DOHH2 (cell line): ENCODE measurements around the gene RGMA.

ENCODE experiments used
- H3F3A ChIP-seq: fragments of 200-600 bp; sonication (generic), shearing (Covaris generic); 2 replicates; pipeline ENCODE4 v1.6.0; 2016; ENCODE audit warnings: antibody characterized with exemption, mild to moderate bottlenecking; ENCODE audit not compliant: control insufficient read depth, insufficient read depth
- H3K27ac ChIP-seq: fragments of 200-600 bp; sonication (generic); 2 replicates; pipeline ENCODE4 v1.5.1; 2014; ENCODE audit warnings: low read depth, mild to moderate bottlenecking, low read length, moderate library complexity
- H3K27me3 ChIP-seq: fragments of 200-600 bp; sonication (generic); 2 replicates; pipeline ENCODE4 v1.6.1; 2014; ENCODE audit warnings: mild to moderate bottlenecking, low read length, mixed read lengths; ENCODE audit not compliant: control insufficient read depth
- H3K36me3 ChIP-seq: fragments of 200-600 bp; sonication (generic); 2 replicates; pipeline ENCODE4 v1.6.1; 2014; ENCODE audit warnings: mild to moderate bottlenecking, low read length, moderate library complexity, mixed read lengths; ENCODE audit not compliant: control insufficient read depth
- H3K4me1 ChIP-seq: fragments of 200-600 bp; sonication (generic); 2 replicates; pipeline ENCODE4 v1.6.1; 2014; ENCODE audit warnings: mild to moderate bottlenecking, low read length, mixed read lengths; ENCODE audit not compliant: control insufficient read depth
- H3K4me2 ChIP-seq: fragments of 200-600 bp; sonication (generic); 2 replicates; pipeline ENCODE4 v1.6.0; 2014; ENCODE audit warnings: mild to moderate bottlenecking, low read length, moderate library complexity
- H3K4me3 ChIP-seq: fragments of 200-600 bp; sonication (generic); 2 replicates; pipeline ENCODE4 v1.5.1; 2014; ENCODE audit warnings: mild to moderate bottlenecking, low read length, mixed read lengths
- H3K79me2 ChIP-seq: fragments of 200-600 bp; sonication (generic); 2 replicates; pipeline ENCODE4 v1.6.1; 2014; ENCODE audit warnings: mild to moderate bottlenecking, low read length, mixed read lengths; ENCODE audit not compliant: control insufficient read depth
- H3K9me2 ChIP-seq: fragments of 200-600 bp; sonication (generic); replicated peaks from 2 replicates; pipeline ENCODE4 v1.6.1; 2014; ENCODE audit warnings: mild to moderate bottlenecking, low read length, mixed read lengths; ENCODE audit not compliant: control insufficient read depth
- H3K9me3 ChIP-seq: fragments of 200-600 bp; sonication (generic); 2 replicates; pipeline ENCODE4 v1.6.1; 2014; ENCODE audit warnings: antibody characterized with exemption, low read length, mixed read lengths; ENCODE audit not compliant: control insufficient read depth, insufficient read depth
- H4K20me1 ChIP-seq: fragments of 200-600 bp; sonication (generic); 2 replicates; pipeline ENCODE4 v1.6.0; 2014; ENCODE audit warnings: low read depth, mild to moderate bottlenecking, antibody characterized with exemption, low read length, moderate library complexity; ENCODE audit not compliant: control insufficient read depth, insufficient read depth
- CTCF ChIP-seq: fragments of 200-600 bp; sonication (generic); IDR thresholded peaks from one replicate; pipeline ENCODE4 v1.5.1; 2014; ENCODE audit warnings: antibody characterized with exemption, mild to moderate bottlenecking, low read depth, low read length; ENCODE audit not compliant: poor library complexity, severe bottlenecking
- EZH2phosphoT487 ChIP-seq: fragments of 200-600 bp; sonication (generic); IDR thresholded peaks from 2 replicates; pipeline ENCODE4 v1.6.1; 2017; ENCODE audit warnings: borderline replicate concordance, mild to moderate bottlenecking, antibody characterized with exemption, low read length, moderate library complexity, mixed read lengths

The RGMA gene

DNA sequence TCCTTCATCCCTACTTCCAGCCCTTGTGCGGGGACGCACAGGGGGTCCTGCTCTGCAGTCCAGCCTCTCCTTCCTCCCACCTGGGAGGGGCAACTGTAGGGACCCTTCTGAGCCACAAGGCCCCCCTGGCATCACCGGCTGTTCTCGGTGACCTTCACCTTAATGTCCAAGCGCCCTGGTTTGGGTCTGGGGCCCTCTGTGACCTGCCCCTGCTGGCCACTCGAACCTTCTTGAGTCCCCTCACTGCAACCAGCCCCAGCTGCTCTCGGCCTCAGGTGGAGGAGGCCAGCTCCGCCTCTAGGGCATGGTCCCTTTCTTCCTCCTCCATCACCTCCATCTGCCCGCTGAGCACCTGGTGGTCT is 57.9 kb downstream of the RGMA start:
- no peaks in the 10 kb centered on the region for H3K27me3 ChIP-seq
- no peaks in the 10 kb centered on the region for H3K9me3 ChIP-seq
- H3K4me2 ChIP-seq: no peak overlapping the region
- no peak overlapping the region for H3K4me3 ChIP-seq
- peaks cover 5% of the 10 kb centered on the region for H3K36me3 ChIP-seq
- H4K20me1 ChIP-seq: no peaks in the 10 kb centered on the region
- no peak overlapping the region for H3K27ac ChIP-seq
- H3F3A ChIP-seq: no peaks in the 10 kb centered on the region
- H3K4me1 ChIP-seq: 0 out of 2 replicates have a peak, but pooled peaks cover 9% of the 10 kb centered on the region
- TF ChIP-seq EZH2phosphoT487 (no peak), CTCF (no peak)
- H3K79me2 ChIP-seq: no peaks in the 10 kb centered on the region
- H3K9me2 ChIP-seq: no peaks in the 10 kb centered on the region

DNA sequence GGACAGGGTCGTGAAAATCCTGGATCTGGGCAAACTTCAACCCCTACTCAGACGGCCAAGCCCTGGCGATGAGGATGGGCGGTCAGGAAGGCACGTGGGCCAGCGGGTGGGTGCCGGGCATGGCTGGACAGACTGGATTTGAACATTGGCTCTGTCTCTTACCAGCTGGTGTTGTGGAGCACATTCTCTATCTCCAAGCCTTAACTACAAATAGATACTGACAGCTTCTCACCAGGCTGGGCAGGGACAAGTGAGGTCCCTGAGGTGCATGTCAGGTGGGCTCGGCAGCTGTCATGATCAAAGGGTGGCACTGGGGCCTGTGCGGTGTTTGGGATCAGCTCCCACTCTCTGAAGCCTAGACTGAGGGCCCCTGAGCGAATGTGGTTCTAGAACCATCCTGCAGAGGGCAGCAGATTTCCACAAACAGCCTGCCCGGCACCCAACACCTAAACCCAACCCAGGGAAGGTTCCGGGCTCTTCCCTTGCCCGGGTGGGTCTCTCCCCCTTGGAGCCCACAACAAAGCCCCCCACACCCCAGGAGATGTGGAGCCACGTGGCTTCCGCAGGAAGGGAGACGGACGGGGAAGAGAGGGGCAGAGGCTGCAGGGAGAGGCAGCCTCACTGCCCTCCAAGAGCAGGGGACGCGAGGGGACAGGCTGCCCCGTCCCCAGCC is 58.4 kb downstream of the RGMA start:
- H3K9me3 ChIP-seq: no peaks in the 10 kb centered on the region
- no peaks in the 10 kb centered on the region for H3F3A ChIP-seq
- no peak overlapping the region for H3K4me2 ChIP-seq
- H3K27ac ChIP-seq: no peak overlapping the region
- H3K4me3 ChIP-seq: no peak overlapping the region
- H3K27me3 ChIP-seq: no peaks in the 10 kb centered on the region
- H4K20me1 ChIP-seq: no peaks in the 10 kb centered on the region
- H3K36me3 ChIP-seq: peaks cover 10% of the 10 kb centered on the region
- no peaks in the 10 kb centered on the region for H3K9me2 ChIP-seq
- H3K79me2 ChIP-seq: no peaks in the 10 kb centered on the region
- TF ChIP-seq EZH2phosphoT487 (no peak), CTCF (peak; percentile 88)
- H3K4me1 ChIP-seq: 0 out of 2 replicates have a peak, but pooled peaks cover 3% of the 10 kb centered on the region

DNA sequence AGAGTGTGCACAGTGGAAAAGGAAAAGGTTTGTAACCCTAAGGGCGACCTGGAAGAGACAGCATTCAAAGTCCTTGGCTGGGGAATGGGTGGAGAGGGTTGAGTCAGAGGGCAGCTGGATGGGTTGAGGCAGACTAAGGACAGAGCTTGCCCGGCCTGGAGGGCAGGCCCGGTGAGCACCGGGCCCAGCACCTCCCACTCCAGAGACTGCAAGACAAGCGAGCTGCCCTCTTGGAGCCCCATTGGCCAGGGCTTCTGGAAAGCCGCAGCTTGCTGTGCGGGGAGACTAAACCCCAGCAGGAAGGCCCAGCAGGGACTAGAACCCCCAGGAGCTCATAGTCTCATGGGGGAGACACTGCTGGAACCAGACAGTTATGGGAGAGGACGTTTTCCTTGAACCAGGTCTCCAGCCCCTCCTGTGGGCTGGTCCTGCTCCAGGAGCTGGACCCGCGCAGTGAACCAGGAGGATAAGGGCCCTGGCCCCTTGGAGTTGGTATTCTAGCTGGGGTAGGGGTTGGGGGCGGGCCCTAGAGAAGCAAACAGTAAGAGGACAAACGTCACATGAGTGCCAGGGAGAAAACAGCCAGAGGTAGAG is 59.1 kb downstream of the RGMA start:
- H3K27ac ChIP-seq: no peak overlapping the region
- H3K9me2 ChIP-seq: no peaks in the 10 kb centered on the region
- no peaks in the 10 kb centered on the region for H3K4me1 ChIP-seq
- no peaks in the 10 kb centered on the region for H3F3A ChIP-seq
- peaks cover 17% of the 10 kb centered on the region for H3K36me3 ChIP-seq
- H3K27me3 ChIP-seq: no peaks in the 10 kb centered on the region
- H3K79me2 ChIP-seq: no peaks in the 10 kb centered on the region
- no peak overlapping the region for H3K4me3 ChIP-seq
- no peaks in the 10 kb centered on the region for H3K9me3 ChIP-seq
- H3K4me2 ChIP-seq: no peak overlapping the region
- H4K20me1 ChIP-seq: no peaks in the 10 kb centered on the region
- TF ChIP-seq EZH2phosphoT487: no peak
- no peak for TF ChIP-seq CTCF
